Natural killer cell treated with Interleukin-12 subunit alpha and Interleukin-12 subunit beta and Interleukin-15 and Interleukin-18, amount 100 ng/mL, for 72 hours (primary cell): Measurements from ENCODE around the gene HOXD4. TPM values are rescaled to one million over a fixed set of nuclear protein-coding genes. Genes with fewer than 3 reads are reported as not detected.

Experiments
- ATAC-seq, 2 donors: fragments of 150-1000 bp; cut with Tn5 transposase in 1 of 2; sonication (Bioruptor Pico), chemical (Tn5 transposase) in 1 of 2; 2 replicates each; pipeline ENCODE4 v1.10.0; 2021
- DNase-seq: peaks from one replicate; pipeline ENCODE4 v3.0.0; 2022; ENCODE audit warnings: low spot score
- H3K27ac Mint-ChIP-seq, 2 donors: 1 replicate in 1 of 2; 2 replicates in 1 of 2; pipeline ENCODE4 v1.8.0; 2022; ENCODE audit warnings: mixed read lengths in 2 of 2, mild to moderate bottlenecking in 1 of 2, moderate library complexity in 1 of 2
- H3K27me3 Mint-ChIP-seq, 2 donors: 1 replicate in 1 of 2; 2 replicates in 1 of 2; pipeline ENCODE4 v1.8.0; 2022; ENCODE audit warnings: mixed read lengths in 2 of 2
- H3K36me3 Mint-ChIP-seq: one replicate; pipeline ENCODE4 v1.8.0; 2022; ENCODE audit warnings: mixed read lengths
- H3K4me1 Mint-ChIP-seq, 2 donors: 1 replicate in 1 of 2; 2 replicates in 1 of 2; pipeline ENCODE4 v1.8.0; 2022; ENCODE audit warnings: low read depth in 2 of 2, mixed read lengths in 2 of 2, mild to moderate bottlenecking in 1 of 2
- H3K4me3 Mint-ChIP-seq: one replicate; pipeline ENCODE4 v1.8.0; 2022; ENCODE audit warnings: mixed read lengths
- H3K9me3 Mint-ChIP-seq: 2 replicates; pipeline ENCODE4 v1.8.0; 2022; ENCODE audit warnings: mixed read lengths
- total RNA-seq, 2 donors: library from RNA; stranded (reverse); gene quantifications; one replicate each; pipeline ENCODE4 v1.2.3, GENCODE V29; 2022

The HOXD4 gene
- total RNA-seq, 2 donors from 2014 or later: not detected

DNA sequence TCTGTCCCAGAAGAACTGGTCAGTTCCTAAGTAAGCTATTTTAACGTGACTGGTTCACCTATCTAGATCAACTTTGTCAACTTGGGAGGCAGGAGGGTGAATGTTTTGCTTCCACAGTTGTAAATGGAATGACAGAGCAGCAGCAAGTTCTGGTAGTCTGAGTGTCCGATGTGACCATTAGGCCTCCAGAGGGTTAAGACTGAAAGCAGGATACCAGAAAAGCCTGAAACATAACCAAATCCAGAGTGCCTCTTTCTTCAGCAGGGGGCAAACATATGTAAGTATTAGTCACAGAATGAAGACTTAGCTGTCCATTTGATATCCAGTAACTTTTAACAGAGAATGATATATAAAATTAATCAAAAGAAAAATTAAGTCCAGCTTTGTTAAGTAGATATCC is 14.9 kb downstream of the HOXD4 start:
- H3K27me3 Mint-ChIP-seq: peaks cover 49 to 65% of the 10 kb centered on the region in 2 donors
- DNase-seq: no peak
- H3K4me1 Mint-ChIP-seq: peaks cover 6% of the 10 kb centered on the region in 2 donors
- H3K27ac Mint-ChIP-seq: no peak overlapping the region
- ATAC-seq: no peak
- H3K36me3 Mint-ChIP-seq: peaks cover 8% of the 10 kb centered on the region
- peaks cover 3% of the 10 kb centered on the region for H3K9me3 Mint-ChIP-seq
- H3K4me3 Mint-ChIP-seq: no peak overlapping the region

DNA sequence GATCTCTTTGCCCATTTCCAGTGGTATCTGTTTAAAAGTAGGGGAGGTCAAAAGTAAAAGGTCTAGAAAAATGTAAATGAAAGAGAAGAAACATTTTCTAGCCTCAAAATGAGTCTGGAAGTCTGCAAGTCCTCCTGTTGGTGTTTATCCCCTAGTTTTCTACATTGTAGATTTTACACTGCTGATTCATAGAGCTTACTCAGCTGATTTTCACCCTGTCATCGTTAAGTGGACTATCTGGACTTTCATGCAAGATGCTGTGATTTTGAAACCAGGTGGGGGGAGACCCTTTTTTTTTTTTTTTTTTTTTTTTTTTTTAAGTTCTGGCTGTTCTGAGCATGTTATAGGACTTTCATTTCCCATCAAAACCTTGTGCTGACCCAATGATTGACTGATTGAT is 16.0 kb downstream of the HOXD4 start:
- Mint-ChIP-seq H3K36me3 (peaks cover 8% of the 10 kb centered on the region), H3K4me3 (no peak overlapping the region), H3K27me3 (peaks cover 45 to 58% of the 10 kb centered on the region in 2 donors), H3K4me1 (peaks cover 6% of the 10 kb centered on the region in 2 donors), H3K27ac (no peak overlapping the region), H3K9me3 (peaks cover 3% of the 10 kb centered on the region)
- no peak for ATAC-seq
- no peak for DNase-seq

DNA sequence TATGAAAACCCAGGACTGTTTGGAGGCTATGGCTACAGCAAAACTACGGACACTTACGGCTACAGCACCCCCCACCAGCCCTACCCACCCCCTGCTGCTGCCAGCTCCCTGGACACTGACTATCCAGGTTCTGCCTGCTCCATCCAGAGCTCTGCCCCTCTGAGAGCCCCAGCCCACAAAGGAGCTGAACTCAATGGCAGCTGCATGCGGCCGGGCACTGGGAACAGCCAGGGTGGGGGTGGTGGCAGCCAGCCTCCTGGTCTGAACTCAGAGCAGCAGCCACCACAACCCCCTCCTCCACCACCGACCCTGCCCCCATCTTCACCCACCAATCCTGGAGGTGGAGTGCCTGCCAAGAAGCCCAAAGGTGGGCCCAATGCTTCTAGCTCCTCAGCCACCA is 17.8 kb downstream of the HOXD4 start:
- H3K27ac Mint-ChIP-seq: no peak overlapping the region
- H3K4me3 Mint-ChIP-seq: no peak overlapping the region
- ATAC-seq (peak; percentile 46 to 59), DNase-seq (no peak)
- H3K27me3 Mint-ChIP-seq: peaks cover 43 to 63% of the 10 kb centered on the region in 2 donors
- H3K4me1 Mint-ChIP-seq: peaks cover under 1 to 6% of the 10 kb centered on the region in 2 donors
- H3K9me3 Mint-ChIP-seq: peaks cover 1% of the 10 kb centered on the region
- H3K36me3 Mint-ChIP-seq: peaks cover 3% of the 10 kb centered on the region

DNA sequence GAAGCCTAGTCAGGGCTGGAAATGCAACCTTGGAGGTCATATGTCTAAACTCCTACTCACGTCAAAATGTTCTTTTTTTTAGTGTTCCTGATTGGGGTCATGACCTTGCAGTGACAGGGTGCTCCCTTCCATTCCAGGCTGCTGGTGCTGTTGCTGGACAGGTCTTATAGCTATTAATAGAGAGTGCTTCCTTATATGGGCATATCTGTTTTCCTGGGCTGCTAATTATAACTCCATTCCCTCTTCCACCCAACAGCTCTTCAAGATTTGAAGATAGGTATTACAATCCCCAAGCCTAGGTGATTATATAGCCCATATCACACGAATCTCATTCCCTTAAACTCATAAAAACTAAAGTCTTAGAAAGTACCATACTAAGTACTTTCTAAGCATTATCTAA is 18.4 kb downstream of the HOXD4 start:
- no peak for ATAC-seq
- no peak overlapping the region for H3K4me3 Mint-ChIP-seq
- no peaks in the 10 kb centered on the region for H3K9me3 Mint-ChIP-seq

DNA sequence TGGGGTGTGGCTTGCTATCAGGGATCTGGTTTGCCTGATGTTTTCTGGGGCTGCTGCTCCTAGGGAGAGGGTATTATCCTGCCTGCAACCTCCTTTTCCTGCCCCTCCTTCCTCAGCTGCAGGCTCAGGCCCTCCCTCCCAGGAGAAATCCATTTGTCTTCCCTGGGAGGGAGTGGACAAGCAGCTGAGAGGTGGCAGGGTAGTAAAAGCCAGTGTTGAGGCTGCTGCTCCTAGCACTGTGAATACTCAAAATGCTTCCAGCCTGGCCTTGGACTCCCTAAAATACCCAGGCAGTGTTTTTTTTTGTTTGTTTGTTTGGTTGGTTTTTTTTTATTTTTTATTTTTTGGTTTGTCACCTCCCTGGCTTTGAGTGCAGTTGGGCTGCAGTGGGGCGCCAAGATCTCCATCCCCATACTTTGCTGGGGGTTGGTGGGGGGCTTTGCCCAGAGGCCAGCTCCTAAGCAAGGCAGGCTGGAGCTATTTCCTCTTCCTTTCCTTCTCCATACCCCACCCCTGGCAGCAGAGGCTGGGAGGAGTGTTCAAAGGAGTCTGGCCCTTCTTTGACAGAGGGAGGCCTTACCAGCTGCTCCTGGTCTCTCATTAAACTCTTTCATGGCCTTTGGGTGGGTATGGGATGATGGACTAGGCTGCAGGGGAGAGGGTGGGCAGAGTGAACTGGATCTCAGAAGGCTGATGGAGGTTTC is 19.4 kb downstream of the HOXD4 start:
- Mint-ChIP-seq H3K27me3 (peaks cover 47 to 64% of the 10 kb centered on the region in 2 donors), H3K4me1 (peaks cover 0 to 4% of the 10 kb centered on the region in 2 donors), H3K4me3 (no peak overlapping the region), H3K27ac (no peak overlapping the region), H3K36me3 (no peaks in the 10 kb centered on the region), H3K9me3 (no peaks in the 10 kb centered on the region)
- ATAC-seq: no peak
- no peak for DNase-seq

More for the DNA sequence above, 18.4 kb downstream of the HOXD4 start:
- H3K27ac Mint-ChIP-seq: no peak overlapping the region
- peaks cover 41 to 60% of the 10 kb centered on the region in 2 donors for H3K27me3 Mint-ChIP-seq
- no peak for DNase-seq
- peaks cover 0 to 4% of the 10 kb centered on the region in 2 donors for H3K4me1 Mint-ChIP-seq
- no peaks in the 10 kb centered on the region for H3K36me3 Mint-ChIP-seq

DNA sequence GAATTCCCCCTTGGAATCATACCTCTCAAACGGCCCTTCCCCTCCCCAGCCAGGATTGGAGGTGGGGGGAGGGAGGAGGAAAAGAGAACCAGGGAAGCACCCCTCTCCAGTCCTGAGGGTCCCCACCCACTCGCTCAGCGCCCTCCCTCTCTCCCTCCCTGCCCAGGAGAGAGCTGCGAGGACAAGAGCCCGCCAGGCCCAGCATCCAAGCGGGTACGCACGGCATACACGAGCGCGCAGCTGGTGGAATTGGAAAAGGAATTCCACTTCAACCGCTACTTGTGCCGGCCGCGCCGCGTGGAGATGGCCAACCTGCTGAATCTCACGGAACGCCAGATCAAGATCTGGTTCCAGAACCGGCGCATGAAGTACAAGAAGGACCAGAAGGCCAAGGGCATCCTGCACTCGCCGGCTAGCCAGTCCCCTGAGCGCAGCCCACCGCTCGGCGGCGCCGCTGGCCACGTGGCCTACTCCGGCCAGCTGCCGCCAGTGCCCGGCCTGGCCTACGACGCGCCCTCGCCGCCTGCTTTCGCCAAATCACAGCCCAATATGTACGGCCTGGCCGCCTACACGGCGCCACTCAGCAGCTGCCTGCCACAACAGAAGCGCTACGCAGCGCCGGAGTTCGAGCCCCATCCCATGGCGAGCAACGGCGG is 20.1 kb downstream of the HOXD4 start:
- DNase-seq (no peak), ATAC-seq (no peak)
- Mint-ChIP-seq H3K27me3 (peaks cover 47 to 64% of the 10 kb centered on the region in 2 donors), H3K36me3 (no peaks in the 10 kb centered on the region), H3K9me3 (no peaks in the 10 kb centered on the region), H3K4me3 (no peak overlapping the region), H3K4me1 (peaks cover 0 to 4% of the 10 kb centered on the region in 2 donors), H3K27ac (no peak overlapping the region)

DNA sequence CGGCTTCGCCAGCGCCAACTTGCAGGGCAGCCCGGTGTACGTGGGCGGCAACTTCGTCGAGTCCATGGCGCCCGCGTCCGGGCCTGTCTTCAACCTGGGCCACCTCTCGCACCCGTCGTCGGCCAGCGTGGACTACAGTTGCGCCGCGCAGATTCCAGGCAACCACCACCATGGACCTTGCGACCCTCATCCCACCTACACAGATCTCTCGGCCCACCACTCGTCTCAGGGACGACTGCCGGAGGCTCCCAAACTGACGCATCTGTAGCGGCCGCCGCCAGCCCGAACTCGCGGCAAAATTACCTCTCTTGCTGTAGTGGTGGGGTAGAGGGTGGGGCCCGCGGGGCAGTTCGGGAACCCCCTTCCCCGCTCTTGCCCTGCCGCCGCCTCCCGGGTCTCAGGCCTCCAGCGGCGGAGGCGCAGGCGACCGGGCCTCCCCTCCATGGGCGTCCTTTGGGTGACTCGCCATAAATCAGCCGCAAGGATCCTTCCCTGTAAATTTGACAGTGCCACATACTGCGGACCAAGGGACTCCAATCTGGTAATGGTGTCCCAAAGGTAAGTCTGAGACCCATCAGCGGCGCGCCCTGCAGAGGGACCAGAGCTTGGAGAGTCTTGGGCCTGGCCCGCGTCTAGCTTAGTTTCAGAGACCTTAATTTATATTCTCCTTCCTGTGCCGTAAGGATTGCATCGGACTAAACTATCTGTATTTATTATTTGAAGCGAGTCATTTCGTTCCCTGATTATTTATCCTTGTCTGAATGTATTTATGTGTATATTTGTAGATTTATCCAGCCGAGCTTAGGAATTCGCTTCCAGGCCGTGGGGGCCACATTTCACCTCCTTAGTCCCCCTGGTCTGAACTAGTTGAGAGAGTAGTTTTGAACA is 20.9 kb downstream of the HOXD4 start:
- H3K27me3 Mint-ChIP-seq: peaks cover 46 to 64% of the 10 kb centered on the region in 2 donors
- H3K9me3 Mint-ChIP-seq: no peaks in the 10 kb centered on the region
- H3K36me3 Mint-ChIP-seq: no peaks in the 10 kb centered on the region
- peaks cover 0 to 4% of the 10 kb centered on the region in 2 donors for H3K4me1 Mint-ChIP-seq
- no peak overlapping the region for H3K27ac Mint-ChIP-seq
- no peak for DNase-seq
- ATAC-seq: peak in 1 of 2 donors; percentile 30
- H3K4me3 Mint-ChIP-seq: no peak overlapping the region

DNA sequence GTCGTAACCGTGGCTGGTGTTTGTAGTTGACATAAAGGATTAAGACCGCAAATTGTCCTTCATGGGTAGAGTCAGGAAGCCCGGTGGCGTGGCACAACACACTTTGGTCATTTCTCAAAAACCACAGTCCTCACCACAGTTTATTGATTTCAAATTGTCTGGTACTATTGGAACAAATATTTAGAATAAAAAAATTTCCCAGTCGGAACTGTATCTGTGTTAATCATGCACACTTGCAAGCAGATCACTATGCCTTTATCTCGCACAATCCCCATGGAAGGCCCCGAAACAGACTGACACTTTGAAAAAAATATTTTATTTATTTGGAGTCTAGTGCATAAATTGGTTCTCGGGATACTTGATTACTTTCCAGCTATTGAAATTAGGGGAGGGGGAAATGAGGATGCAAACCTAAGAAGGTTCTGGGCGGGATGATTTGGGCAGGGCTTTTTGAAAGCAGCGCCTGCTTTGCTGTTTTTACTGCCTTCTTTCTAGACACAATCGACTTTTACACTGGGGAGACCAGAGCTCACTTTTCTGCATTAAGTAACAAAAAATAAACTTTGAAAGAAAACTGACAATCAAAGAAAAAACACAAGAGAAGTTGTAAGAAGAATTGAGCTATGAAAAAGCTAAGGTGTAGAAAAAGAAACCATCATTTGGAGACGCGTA is 21.7 kb downstream of the HOXD4 start:
- Mint-ChIP-seq H3K27me3 (peaks cover 46 to 60% of the 10 kb centered on the region in 2 donors), H3K4me1 (peaks cover 0 to 4% of the 10 kb centered on the region in 2 donors), H3K9me3 (no peaks in the 10 kb centered on the region), H3K4me3 (no peak overlapping the region), H3K27ac (no peak overlapping the region), H3K36me3 (no peaks in the 10 kb centered on the region)
- DNase-seq (no peak), ATAC-seq (no peak)

DNA sequence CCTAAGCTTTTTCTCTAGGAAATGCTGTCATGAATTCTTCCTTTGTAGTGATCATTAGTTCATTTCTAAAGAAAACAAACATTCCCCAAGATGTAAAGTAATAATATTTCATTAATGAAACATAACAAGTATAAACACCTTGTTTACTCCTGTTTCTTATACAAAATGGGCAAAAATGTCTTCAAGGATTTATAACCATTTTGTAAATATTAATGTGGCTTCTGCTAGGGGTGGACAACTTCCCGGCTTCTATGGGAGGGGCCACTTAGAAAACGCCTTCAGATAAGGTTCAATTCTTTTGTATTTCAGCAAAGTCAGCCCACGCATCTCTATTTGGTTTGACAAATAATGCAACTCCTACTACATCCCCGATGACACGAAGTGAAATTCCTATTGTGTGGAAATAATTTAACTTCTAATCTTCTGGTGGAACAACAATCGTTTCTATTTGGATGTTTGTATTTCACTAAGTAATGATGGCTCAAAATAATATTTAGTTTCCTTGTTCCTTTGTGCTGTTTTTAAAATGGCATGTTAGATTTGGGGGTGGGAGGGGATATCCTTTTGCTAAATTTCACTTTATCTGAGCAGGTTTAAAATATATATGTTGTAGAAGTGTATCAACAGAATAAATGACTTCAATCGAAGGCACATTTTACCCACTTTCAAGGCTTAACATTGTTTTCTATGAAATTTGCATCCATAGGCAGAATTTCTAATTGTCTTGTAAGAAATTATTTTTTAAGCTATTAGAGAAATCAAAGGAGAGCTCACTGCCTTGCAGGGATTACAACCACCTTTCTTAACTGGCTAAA is 22.4 kb downstream of the HOXD4 start:
- Mint-ChIP-seq H3K4me1 (peaks cover 0 to 4% of the 10 kb centered on the region in 2 donors), H3K9me3 (no peaks in the 10 kb centered on the region), H3K27ac (no peak overlapping the region), H3K4me3 (no peak overlapping the region), H3K36me3 (no peaks in the 10 kb centered on the region), H3K27me3 (peaks cover 46 to 63% of the 10 kb centered on the region in 2 donors)
- DNase-seq (no peak), ATAC-seq (no peak)

DNA sequence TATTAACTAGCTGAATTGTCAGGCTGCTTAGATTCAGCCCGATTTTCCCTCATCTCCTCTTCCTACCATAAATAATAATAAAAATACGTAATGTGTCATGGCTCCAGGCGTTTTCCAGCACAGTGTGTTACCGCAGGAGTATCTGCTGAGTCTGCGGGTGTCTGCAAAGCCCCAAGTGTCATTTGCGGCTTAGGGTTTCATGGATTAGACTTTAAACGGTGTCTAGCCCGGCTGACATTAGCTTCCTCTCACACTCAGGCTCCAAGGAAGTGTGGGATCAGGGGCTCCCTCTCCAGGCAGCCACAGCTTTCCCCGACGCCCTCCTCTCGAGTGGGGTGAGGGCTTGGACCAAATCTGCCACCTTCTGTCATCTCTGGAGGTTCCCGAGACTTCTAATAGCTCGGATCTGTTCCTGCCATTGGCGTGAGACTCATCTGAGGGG is 23.1 kb downstream of the HOXD4 start:
- Mint-ChIP-seq H3K4me3 (no peak overlapping the region), H3K27ac (no peak overlapping the region), H3K36me3 (peaks cover 3% of the 10 kb centered on the region), H3K27me3 (peaks cover 49 to 69% of the 10 kb centered on the region in 2 donors), H3K9me3 (no peaks in the 10 kb centered on the region), H3K4me1 (peaks cover 0 to 4% of the 10 kb centered on the region in 2 donors)
- ATAC-seq (no peak), DNase-seq (no peak)

- Mint-ChIP-seq H3K27ac (no peak overlapping the region), H3K4me3 (no peak overlapping the region), H3K27me3 (peaks cover 51 to 69% of the 10 kb centered on the region in 2 donors), H3K36me3 (peaks cover 6% of the 10 kb centered on the region), H3K9me3 (no peaks in the 10 kb centered on the region), H3K4me1 (peaks cover 0 to 4% of the 10 kb centered on the region in 2 donors)
- no peak for ATAC-seq
- no peak for DNase-seq
Measured at GRCh38 chr2:176174824-176175708, 23.7 kb downstream of the HOXD4 start.
